ENCODE results near the gene CORO7.
"Not testable (repeated sequence)": the region's sequence is repeated elsewhere in the genome, so short reads cannot be mapped to it uniquely, and the experiment has no call there.

CORO7 gene

GRCh38 chr16:4401510-4401909 is 14.9 kb downstream of the CORO7 start:
- no peak for TF ChIP-seq CTCF (IDR thresholded peaks at IDR 0.05)
- no peak for TF ChIP-seq ZFX (IDR thresholded peaks at IDR 0.05; ENCODE audit: borderline replicate concordance)
- H3K27ac ChIP-seq: no peak overlapping the region

GRCh38 chr16:4401094-4401501 is 15.3 kb downstream of the CORO7 start:
- TF ChIP-seq CTCF (IDR thresholded peaks at IDR 0.05): no peak
- TF ChIP-seq ZFX (IDR thresholded peaks at IDR 0.05; ENCODE audit: borderline replicate concordance): no peak
- H3K27ac ChIP-seq: no peak overlapping the region

DNA sequence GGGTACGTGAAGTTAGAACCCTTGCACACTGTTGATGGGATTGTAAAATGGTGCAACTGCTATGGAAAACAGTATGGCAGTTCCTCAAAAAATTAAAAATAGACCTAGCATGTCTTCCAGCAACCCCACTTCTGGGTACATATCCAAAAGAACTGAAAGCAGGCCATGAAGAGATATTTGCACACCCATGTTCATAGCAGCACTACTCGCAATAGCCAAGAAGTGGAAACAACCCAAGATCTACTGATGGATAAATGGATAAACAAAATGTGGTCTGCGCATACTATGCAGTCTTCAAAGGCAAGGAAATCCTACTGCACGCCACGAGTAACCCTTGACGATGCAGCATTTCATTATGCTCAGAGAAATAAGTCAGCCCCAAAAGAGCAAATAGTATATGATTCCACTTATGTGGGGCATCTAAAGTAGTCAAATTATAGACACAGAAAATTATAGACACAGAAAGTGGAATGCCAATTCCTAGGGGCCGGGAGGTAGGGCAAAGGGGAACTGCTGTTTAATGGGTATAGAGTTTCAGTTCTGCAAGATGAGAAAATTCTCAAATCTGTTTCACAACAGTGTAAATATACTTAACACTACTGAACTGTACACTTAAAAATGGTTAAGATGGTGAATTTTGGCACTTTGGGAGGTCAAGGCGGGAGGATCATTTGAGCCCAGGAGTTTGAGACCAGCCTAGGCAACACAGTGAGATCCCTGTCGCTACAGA is 17.2 kb downstream of the CORO7 start:
- no peak overlapping the region for H3K27ac ChIP-seq
- TF ChIP-seq ZFX (IDR thresholded peaks at IDR 0.05; ENCODE audit: borderline replicate concordance): no peak
- TF ChIP-seq CTCF (IDR thresholded peaks at IDR 0.05): no peak

DNA sequence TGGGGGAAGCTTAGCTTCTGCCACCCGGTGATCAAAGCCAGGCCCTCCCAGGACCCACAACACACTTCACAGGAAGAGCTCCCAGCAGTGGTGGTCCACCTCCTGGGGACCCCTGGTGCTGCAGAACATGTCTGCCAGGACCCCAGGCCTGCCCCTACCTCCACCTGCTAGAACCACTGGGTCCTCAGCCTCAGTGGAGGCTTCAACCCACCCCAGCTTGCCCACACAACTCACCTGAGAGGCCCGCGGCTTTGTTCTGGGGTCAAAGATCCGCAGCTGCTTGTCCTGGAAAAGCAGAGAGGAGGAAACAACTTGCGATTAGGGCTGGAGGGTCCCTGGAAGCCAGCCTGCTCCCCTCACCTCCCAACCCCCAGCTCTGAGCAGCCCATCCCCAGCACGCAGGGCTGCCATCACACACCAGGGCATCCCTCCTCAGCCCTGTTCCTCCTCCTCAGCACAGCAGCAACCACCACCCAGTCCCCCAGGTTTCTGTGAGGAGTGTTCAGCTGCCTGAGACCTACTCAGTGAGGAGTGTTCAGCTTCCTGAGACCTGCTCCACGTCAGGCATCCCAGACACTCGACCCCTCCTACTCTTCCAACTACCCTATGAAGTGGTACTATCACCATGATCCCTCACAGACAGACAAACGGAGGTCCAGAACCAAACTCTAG is 21.2 kb downstream of the CORO7 start:
- no peak overlapping the region for H3K27ac ChIP-seq
- TF ChIP-seq ZFX (IDR thresholded peaks at IDR 0.05; ENCODE audit: borderline replicate concordance) (no peak), CTCF (IDR thresholded peaks at IDR 0.05) (no peak)

GRCh38 chr16:4393850-4394249 is 22.5 kb downstream of the CORO7 start:
- not testable (repeated sequence) for H3K27ac ChIP-seq

DNA sequence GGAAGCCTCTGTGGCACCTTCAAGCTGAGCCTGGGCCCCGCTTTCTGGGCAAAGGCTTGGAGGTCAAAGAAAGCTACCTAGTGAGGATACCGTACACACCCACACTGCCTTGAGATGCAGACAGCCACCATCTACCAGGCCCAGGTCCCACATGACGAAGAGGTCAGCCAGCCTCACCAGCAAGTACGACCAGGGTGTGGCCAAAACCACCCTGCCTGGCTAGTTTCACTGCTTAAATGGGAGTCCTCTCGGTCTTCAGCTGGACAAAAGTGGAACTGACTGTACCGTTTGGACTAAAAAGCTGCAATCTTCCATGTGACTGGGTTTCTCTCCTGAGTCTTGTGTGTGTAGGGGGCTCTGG is 23.2 kb downstream of the CORO7 start:
- TF ChIP-seq ZFX (IDR thresholded peaks at IDR 0.05; ENCODE audit: borderline replicate concordance) (no peak), CTCF (IDR thresholded peaks at IDR 0.05) (no peak)
- H3K27ac ChIP-seq: no peak overlapping the region

- TF ChIP-seq CTCF (IDR thresholded peaks at IDR 0.05): no peak
- TF ChIP-seq ZFX (IDR thresholded peaks at IDR 0.05; ENCODE audit: borderline replicate concordance): no peak
- H3K27ac ChIP-seq: no peak overlapping the region
Measured at GRCh38 chr16:4392382-4393239, 23.8 kb downstream of the CORO7 start.
